ENCODE data around the gene SYT17. TPM values are rescaled to one million over a fixed set of nuclear protein-coding genes. Genes with fewer than 3 reads are reported as not detected.
A peak's percentile ranks its signal among the peaks of the same experiment; 100 is the strongest.

The SYT17 gene
- total and polyA plus RNA-seq, 8 donors: 2.9 to 37.1 (median 10.7) TPM

- Histone ChIP-seq H3K27ac (no peak overlapping the region), H3K36me3 (peaks cover 0 to 10% (median 0%) of the 10 kb centered on the region in 4 donors), H3K4me3 (no peak overlapping the region), H3K27me3 (no peaks in the 10 kb centered on the region), H3K9me3 (peaks cover 0 to 13% (median 3%) of the 10 kb centered on the region in 4 donors), H3K4me1 (peaks cover 0 to 24% (median 6%) of the 10 kb centered on the region in 4 donors)
- intact Hi-C loops (cut with DNase I; ENCODE audit: low total_unique reads): no loop called here
- DNase-seq: no peak
- TF ChIP-seq EP300 (IDR thresholded peaks at IDR 0.05): no peak
- TF ChIP-seq POLR2A (IDR thresholded peaks at IDR 0.05): no peak
- TF ChIP-seq CTCF (IDR thresholded peaks at IDR 0.05): no peak
- no peak for TF ChIP-seq POLR2AphosphoS5 (IDR thresholded peaks at IDR 0.05)
- 88 to 97% (median 96%) methylated on average over 8 to 11 of the region's 11 CpGs for WGBS, 5 donors
Measured at GRCh38 chr16:19241512-19241911, 73.5 kb downstream of the SYT17 start.

GRCh38 chr16:19242186-19242585 lies 74.1 kb downstream of the SYT17 start:
- TF ChIP-seq POLR2AphosphoS5 (IDR thresholded peaks at IDR 0.05) (no peak), EP300 (IDR thresholded peaks at IDR 0.05) (no peak), POLR2A (IDR thresholded peaks at IDR 0.05) (no peak), CTCF (IDR thresholded peaks at IDR 0.05) (no peak)
- peaks cover 0 to 13% (median 3%) of the 10 kb centered on the region in 4 donors for H3K9me3 ChIP-seq
- peaks cover 0 to 10% (median 0%) of the 10 kb centered on the region in 4 donors for H3K36me3 ChIP-seq
- peaks cover 0 to 24% (median 6%) of the 10 kb centered on the region in 4 donors for H3K4me1 ChIP-seq
- WGBS, 5 donors: 6 to 25% (median 21%) methylated on average over 1 of the region's 1 CpG
- no peak overlapping the region for H3K27ac ChIP-seq
- intact Hi-C loops (cut with DNase I; ENCODE audit: low total_unique reads): no loop called here
- no peak overlapping the region for H3K4me3 ChIP-seq
- DNase-seq: no peak
- H3K27me3 ChIP-seq: no peaks in the 10 kb centered on the region

- no peak overlapping the region for H3K27ac ChIP-seq
- H3K4me1 ChIP-seq: peaks cover 0 to 24% (median 6%) of the 10 kb centered on the region in 4 donors
- WGBS, 5 donors: 51 to 76% (median 74%) methylated on average over 3 of the region's 3 CpGs
- no peak overlapping the region for H3K4me3 ChIP-seq
- TF ChIP-seq CTCF (IDR thresholded peaks at IDR 0.05) (no peak), POLR2A (IDR thresholded peaks at IDR 0.05) (no peak), EP300 (IDR thresholded peaks at IDR 0.05) (no peak), POLR2AphosphoS5 (IDR thresholded peaks at IDR 0.05) (no peak)
- no peaks in the 10 kb centered on the region for H3K27me3 ChIP-seq
- intact Hi-C loops (cut with DNase I; ENCODE audit: low total_unique reads): no loop called here
- H3K9me3 ChIP-seq: peaks cover 0 to 13% (median 5%) of the 10 kb centered on the region in 4 donors
- peaks cover 0 to 10% (median 0%) of the 10 kb centered on the region in 4 donors for H3K36me3 ChIP-seq
- peak; percentile 27 to 31 for DNase-seq
Measured at GRCh38 chr16:19242987-19243575, 75.0 kb downstream of the SYT17 start.

GRCh38 chr16:19245326-19245925 lies 77.4 kb downstream of the SYT17 start:
- TF ChIP-seq POLR2A (IDR thresholded peaks at IDR 0.05) (no peak), EP300 (IDR thresholded peaks at IDR 0.05) (no peak), CTCF (IDR thresholded peaks at IDR 0.05) (no peak), POLR2AphosphoS5 (IDR thresholded peaks at IDR 0.05) (no peak)
- peak; percentile 50 to 60 for DNase-seq
- Histone ChIP-seq H3K9me3 (peaks cover 0 to 6% (median 2%) of the 10 kb centered on the region in 4 donors), H3K36me3 (peaks cover 0 to 1% (median 0%) of the 10 kb centered on the region in 4 donors), H3K27me3 (no peaks in the 10 kb centered on the region), H3K27ac (no peak overlapping the region), H3K4me3 (no peak overlapping the region), H3K4me1 (peaks cover 0 to 16% (median 6%) of the 10 kb centered on the region in 4 donors)
- intact Hi-C loops (cut with DNase I; ENCODE audit: low total_unique reads): no loop called here
- 56 to 72% (median 68%) methylated on average over 7 to 8 of the region's 8 CpGs for WGBS, 5 donors
